Measurements from ENCODE around the gene APBB2.

DNA sequence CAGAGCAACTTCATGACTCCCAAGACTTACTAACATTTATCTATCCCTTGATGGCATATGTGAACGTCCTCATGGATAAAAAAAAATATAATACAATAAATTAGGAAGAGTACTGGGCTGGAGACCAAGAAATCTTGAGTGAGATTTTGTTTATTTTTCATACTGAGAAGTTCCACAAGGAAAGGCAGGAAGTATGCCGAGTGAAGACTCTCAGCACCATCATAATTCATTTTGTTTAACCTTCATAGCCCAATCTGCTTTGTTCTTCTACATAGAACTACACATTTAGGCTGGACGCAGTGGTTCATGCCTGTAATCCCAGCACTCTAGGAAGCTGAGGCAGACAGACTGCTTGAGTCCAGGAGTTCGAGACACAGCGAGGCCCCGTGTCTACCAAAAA is 266.3 kb downstream of the APBB2 start:
- TF ChIP-seq EZH2 (IDR thresholded peaks at IDR 0.05) (no peak), POLR2AphosphoS5 (IDR thresholded peaks at IDR 0.05; ENCODE audit: borderline replicate concordance, low read depth, low read length) (no peak), FOXP2 (optimal IDR thresholded peaks at IDR 0.05; ENCODE audit: control extremely low read depth, extremely low read length, insufficient read depth) (no peak)
